Medulla oblongata (tissue), 1 donor: ENCODE results near the gene GPR17.

Experiments used
- DNase-seq: peaks from one replicate; pipeline ENCODE4 v3.0.0-alpha.2; 2015; ENCODE audit errors: extremely low spot score

Gene GPR17

DNA sequence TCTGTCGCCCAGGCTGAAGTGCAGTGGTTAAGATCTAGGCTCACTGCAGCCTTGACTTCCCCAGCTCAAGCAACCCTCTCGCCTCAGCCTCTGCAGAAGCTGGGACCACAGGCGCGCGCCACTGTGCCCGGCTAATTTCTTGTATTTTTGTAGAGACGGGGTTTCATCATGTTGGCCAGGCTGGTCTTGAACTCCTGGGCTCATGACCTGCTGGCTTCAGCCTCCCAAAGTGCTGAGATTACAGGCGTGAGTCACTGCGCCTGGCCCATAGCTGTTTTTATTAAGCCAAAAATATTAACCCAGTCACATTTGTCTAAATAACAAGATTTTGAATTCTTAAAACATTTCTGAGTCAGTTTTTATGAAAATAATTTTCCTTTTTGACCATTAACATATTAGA is 49.0 kb downstream of the GPR17 start:
- DNase-seq = no peak

DNA sequence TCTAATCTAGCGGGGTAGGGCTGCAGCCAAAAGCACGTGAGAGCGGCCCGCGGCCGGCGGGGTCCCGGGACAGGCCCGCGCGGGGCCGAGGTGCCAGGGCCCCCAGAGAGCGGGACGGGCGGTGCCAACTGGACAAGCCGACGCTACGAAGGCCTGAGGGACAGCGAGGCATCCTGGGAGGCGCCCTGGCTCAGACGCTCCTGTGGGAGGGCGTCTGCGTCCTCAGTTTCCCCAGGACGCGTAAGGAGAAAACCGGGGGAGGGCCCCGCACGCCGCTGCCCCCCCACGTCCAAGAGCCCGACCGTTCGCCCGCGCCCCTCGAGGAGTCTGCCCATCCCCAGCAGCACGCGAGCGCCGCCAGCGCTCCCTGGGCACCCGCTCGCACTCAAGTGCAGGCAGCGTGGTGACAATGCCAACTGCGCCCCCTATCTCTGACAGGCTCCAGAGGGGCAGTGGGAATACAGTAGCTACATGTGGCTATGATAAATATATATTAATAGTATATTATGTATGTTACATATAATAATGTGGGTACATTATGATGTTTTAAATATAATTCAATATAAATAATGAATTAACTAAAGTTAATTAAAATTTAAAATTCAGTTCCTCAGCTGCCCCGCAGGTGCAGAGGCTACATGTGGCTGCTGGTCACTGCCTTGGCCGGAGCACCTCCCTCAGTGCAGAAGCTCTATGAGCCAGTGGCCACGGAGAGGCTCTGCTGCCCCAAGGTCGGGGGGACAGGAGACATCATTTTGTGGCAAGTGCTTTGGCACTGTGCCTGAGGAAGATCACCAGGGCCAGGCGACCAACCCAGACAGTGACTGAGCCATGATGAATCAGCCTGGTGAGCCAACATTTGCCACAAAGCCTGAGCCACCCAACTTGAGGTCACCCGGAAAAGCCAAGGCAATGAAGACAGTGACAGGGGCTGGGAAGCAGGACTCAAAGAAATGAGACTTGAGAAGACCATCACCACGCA is 49.8 kb downstream of the GPR17 start:
- DNase-seq = peak; percentile 82

GRCh38 chr2:127697482-127698180 is 51.7 kb downstream of the GPR17 start:
- DNase-seq = no peak

DNA sequence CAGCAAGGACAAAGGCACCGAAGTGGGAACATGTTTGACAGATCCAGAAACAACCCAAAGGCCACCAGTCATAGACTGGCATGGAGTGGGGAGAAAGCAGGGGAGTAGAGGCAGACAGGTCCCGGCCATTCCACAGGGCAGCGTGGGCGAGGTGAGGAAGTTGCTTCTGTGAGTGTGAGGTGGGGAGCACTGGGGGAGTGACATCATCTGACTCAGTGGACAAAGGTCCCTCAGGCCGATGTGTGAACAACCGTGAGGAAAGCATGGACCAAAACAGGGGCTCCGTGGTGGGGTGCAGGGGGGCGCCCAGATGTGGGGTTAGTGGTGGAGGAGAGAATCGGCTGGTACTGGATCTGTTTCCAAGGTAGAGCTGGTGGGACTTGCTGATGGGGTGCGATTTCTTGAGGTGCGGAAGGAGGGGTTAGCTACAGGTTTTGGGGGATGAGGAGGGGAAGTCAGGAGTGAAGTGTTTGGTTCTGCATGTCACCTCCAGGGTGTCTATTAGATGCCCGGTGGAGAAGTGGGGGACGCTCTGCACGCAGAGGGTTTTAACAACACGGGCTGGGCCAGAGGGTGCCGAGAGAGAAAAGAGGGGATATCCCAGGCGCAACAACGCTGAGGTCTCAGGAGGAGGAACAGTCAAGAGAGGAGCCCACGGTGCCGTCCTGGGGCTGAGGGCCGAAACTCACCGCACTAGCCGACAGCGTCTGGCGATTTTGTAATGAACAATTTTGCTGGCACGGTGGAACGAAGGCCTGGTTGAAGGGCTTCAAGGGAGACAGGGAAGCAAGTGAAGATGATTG is 52.8 kb downstream of the GPR17 start:
- no peak for DNase-seq

DNA sequence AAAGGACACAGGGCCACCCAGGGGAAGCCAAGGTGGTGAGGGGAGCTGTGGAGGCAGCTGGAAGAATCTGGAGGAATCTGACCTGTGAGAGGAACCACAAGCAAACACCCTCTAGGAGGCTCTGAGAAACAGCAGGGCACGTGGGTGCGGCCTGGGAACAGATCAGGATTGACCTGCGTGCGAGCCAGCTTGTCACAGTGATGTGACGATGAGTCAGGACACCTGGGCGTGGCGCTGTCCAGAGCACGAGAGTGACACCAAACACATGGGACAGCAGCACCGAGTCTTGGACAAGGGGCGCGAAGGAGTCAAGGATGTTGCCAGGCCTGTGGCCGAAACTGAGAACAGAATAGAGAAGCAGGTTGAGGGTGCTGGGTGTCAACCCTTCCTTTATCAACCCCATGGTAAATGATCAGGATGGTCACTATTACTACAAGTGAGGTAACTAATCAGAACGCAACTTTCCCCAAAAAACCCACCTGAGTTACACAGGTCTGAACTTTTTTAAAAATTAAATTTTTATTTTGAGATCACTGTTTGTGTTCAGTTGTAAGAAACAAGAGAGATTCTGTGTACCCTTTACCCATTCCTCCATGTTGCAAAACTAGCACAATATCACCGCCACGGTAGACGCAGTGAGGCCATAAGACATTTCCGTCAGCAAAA is 54.7 kb downstream of the GPR17 start:
- DNase-seq = peak; percentile 67

DNA sequence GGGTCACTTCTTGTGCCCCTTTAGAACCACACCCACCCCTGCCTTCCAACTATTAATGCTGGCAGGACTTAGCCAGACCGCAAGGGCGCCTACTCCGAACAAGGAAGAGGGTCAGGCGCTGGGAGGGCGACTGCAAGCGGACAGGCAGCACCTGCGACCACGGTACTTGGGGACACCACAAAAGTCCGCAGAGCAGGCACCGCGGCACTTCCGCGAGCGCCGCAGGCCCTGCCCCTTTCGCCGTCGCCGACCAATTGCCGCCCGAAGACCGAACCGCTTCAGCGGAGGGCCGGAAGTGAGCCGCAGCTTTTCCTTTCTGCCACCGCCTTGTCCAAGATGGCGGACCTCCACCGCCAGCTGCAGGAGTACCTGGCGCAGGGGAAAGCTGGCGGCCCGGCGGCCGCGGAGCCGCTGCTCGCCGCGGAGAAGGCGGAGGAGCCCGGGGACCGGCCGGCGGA is 55.3 kb downstream of the GPR17 start, which contains the start of gene SFT2D3:
Gene SFT2D3, plus strand, starts transcription at position 305 of the 458 bp plus-strand sequence. Its CDS starts 32 bp downstream, at position 337.
- DNase-seq = peak; percentile 92

GRCh38 chr2:127701651-127702394 is 55.9 kb downstream of the GPR17 start:
- DNase-seq = peak; percentile 56
